Kidney epithelial cell (primary cell): ENCODE data around the gene TM9SF1. TPM values are rescaled to one million over a fixed set of nuclear protein-coding genes. Genes with fewer than 3 reads are reported as not detected.

Source experiments
- DNase-seq: peaks from one replicate; pipeline ENCODE4 v3.0.0-alpha.2; 2010; ENCODE audit warnings: low read depth
- H3K27me3 ChIP-seq: 2 replicates; pipeline ENCODE4 v1.6.0; 2011; ENCODE audit warnings: low read length; ENCODE audit not compliant: control insufficient read depth, insufficient read depth
- H3K36me3 ChIP-seq: 2 replicates; pipeline ENCODE4 v1.5.1; 2011; ENCODE audit warnings: low read length; ENCODE audit not compliant: control insufficient read depth, insufficient read depth
- H3K4me3 ChIP-seq: 2 replicates; pipeline ENCODE4 v1.5.1; 2011; ENCODE audit warnings: low read depth, mild to moderate bottlenecking, control low read depth, low read length
- CTCF ChIP-seq: IDR thresholded peaks from 2 replicates; pipeline ENCODE4 v1.5.1; 2011; ENCODE audit warnings: mild to moderate bottlenecking, moderate library complexity, low read length, control low read depth, inconsistent platforms; ENCODE audit not compliant: insufficient read depth, poor library complexity, severe bottlenecking
- total RNA-seq: library from RNA; depleted of rRNA; stranded (reverse); fragments of >200 nt; gene quantifications from 2 replicates; pipeline ENCODE4 v1.2.3, GENCODE V29; 2015

The TM9SF1 gene
- total RNA-seq, 1 donor from 2014 or later, result 55.6 TPM

- Histone ChIP-seq H3K36me3 (peaks cover 14% of the 10 kb centered on the region), H3K4me3 (no peak overlapping the region), H3K27me3 (no peaks in the 10 kb centered on the region)
- no peak for DNase-seq
- no peak for TF ChIP-seq CTCF
Observed at GRCh38 chr14:24155100-24155499, 40.1 kb downstream of the TM9SF1 start.

DNA sequence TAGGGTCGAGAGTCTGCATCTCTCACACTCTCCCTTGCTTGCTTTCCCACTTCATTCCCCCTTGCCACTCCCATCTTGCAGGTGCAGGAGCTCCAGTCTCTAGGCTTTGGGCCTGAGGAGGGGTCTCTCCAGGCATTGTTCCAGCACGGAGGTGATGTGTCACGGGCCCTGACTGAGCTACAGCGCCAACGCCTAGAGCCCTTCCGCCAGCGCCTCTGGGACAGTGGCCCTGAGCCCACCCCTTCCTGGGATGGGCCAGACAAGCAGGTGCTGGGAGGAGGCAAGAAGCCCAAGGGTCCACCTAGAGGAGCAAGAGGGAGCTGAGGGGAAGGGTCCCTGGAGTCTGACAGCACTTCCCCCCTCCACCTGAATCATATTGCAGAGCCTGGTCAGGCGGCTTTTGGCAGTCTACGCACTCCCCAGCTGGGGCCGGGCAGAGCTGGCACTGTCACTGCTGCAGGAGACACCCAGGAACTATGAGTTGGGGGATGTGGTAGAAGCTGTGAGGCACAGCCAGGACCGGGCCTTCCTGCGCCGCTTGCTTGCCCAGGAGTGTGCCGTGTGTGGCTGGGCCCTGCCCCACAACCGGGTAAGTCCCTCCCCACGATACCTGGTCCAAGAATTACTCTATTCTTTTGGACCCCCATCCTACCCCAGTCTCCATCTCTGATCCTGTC is 43.7 kb downstream of the TM9SF1 start:
- no peak overlapping the region for H3K4me3 ChIP-seq
- peaks cover 11% of the 10 kb centered on the region for H3K36me3 ChIP-seq
- no peaks in the 10 kb centered on the region for H3K27me3 ChIP-seq
- no peak for TF ChIP-seq CTCF
- no peak for DNase-seq

GRCh38 chr14:24150993-24151392 is 44.2 kb downstream of the TM9SF1 start:
- TF ChIP-seq CTCF, result no peak
- no peaks in the 10 kb centered on the region for H3K27me3 ChIP-seq
- H3K4me3 ChIP-seq, result no peak overlapping the region
- no peak for DNase-seq
- H3K36me3 ChIP-seq, result peaks cover 10% of the 10 kb centered on the region

DNA sequence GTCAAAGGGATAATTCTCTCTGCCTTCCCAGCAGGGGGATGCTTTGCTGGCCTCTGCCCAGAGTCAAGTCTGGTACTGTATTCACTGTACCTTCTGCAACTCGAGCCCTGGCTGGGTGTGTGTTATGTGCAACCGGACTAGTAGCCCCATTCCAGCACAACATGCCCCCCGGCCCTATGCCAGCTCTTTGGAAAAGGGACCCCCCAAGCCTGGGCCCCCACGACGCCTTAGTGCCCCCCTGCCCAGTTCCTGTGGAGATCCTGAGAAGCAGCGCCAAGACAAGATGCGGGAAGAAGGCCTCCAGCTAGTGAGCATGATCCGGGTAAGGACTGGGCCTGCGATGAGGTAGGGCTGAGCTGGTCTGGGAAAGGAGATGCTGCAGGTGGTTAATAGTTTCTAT is 44.7 kb downstream of the TM9SF1 start:
- H3K27me3 ChIP-seq, result no peaks in the 10 kb centered on the region
- DNase-seq, result no peak
- H3K36me3 ChIP-seq, result peaks cover 9% of the 10 kb centered on the region
- H3K4me3 ChIP-seq, result no peak overlapping the region
- TF ChIP-seq CTCF, result no peak

- no peak for DNase-seq
- H3K36me3 ChIP-seq, result peaks cover 8% of the 10 kb centered on the region
- H3K4me3 ChIP-seq, result no peak overlapping the region
- H3K27me3 ChIP-seq, result no peaks in the 10 kb centered on the region
- no peak for TF ChIP-seq CTCF
Observed at GRCh38 chr14:24150061-24150460, 45.2 kb downstream of the TM9SF1 start.
